GM12892 (cell line): ENCODE measurements around the gene CWC22.

Experiments used
- POLR2A ChIP-seq: IDR thresholded peaks from 2 replicates; pipeline ENCODE4 v1.6.1; 2011; ENCODE audit warnings: low read depth, low read length, control low read depth
- POLR2AphosphoS5 ChIP-seq: IDR thresholded peaks from 2 replicates; pipeline ENCODE4 v1.6.1; 2011; ENCODE audit warnings: low read depth, low read length, control low read depth

DNA sequence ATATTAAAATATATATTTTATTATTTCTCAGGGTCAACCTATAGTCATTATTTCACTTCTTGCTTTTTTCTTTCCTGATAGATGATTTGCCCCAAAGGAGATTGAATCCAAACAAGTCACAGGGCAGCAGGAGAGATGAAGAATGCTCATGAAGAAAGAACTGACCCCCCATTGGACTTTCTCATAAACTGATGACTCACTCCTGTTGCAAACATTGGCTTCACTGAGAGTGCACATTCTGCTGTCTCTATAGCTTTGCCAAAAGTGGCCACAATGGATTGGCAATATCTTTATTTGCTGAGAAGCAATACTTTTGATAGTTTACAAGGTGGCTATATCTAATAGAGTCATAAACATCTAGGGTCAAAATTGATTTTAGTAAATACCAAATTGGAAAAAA, 89.8 kb downstream of the CWC22 start:
- TF ChIP-seq POLR2A: no peak
- TF ChIP-seq POLR2AphosphoS5: no peak
